Mucosa of descending colon (tissue), 3 donors: ENCODE measurements around the gene LRRC49. TPM values are rescaled to one million over a fixed set of nuclear protein-coding genes. Genes with fewer than 3 reads are reported as not detected.

Experiments
- ATAC-seq: fragments of 200-7000 bp; cut with Tn5 transposase; one replicate; pipeline ENCODE4 v1.9.1; 2020; ENCODE audit warnings: mild to moderate bottlenecking, moderate library complexity
- DNase-seq, 3 donors: peaks; one replicate each; pipeline ENCODE4 v3.0.0-alpha.2; 2020
- H3K36me3 ChIP-seq: fragments of 200-600 bp; one replicate; pipeline ENCODE4 v1.8.0; 2021; ENCODE audit warnings: low read depth, mild to moderate bottlenecking
- H3K4me1 ChIP-seq: fragments of 200-600 bp; one replicate; pipeline ENCODE4 v1.8.0; 2021; ENCODE audit warnings: low read depth, mild to moderate bottlenecking
- H3K4me3 ChIP-seq: fragments of 200-600 bp; one replicate; pipeline ENCODE4 v1.8.0; 2021; ENCODE audit warnings: mild to moderate bottlenecking
- H3K9me3 ChIP-seq: fragments of 200-600 bp; one replicate; pipeline ENCODE4 v1.8.0; 2021; ENCODE audit warnings: mild to moderate bottlenecking
- intact Hi-C, 2 donors: fragments of 100-400 bp; cut with DNase I in 1 of 2; cut with micrococcal nuclease in 1 of 2; formaldehyde crosslinking; loops; one replicate each; pipeline versions ENCODE4 v1.11.0 to v1.11.1; 2022; cut with DNase I, micrococcal nuclease
- total RNA-seq, 3 donors: library from RNA; stranded (reverse); fragmentation: NEBNext Ultra II Directional in 2 of 3; extraction: Animal tissue kit (Norgen Biotek cat#: 25700) in 2 of 3; gene quantifications; one replicate each; pipeline versions ENCODE4 v1.2.1 to v1.2.4, GENCODE V29; 2021 to 2023
- TF ChIP-seq, protein P1 (sequence below): fragments of 200-600 bp; IDR thresholded peaks from one replicate; pipeline ENCODE4 v1.8.0; 2022; ENCODE audit warnings: antibody characterized with exemption, mild to moderate bottlenecking
- donor health status: DM: no; HTN: no; CAD: no; lungs with moderate emphysema.
- donor health status: DM: no; HTN: no; CAD: no.
- donor health status: DM: no; HTN: yes; CAD: no.

LRRC49 gene
- total RNA-seq, 3 donors from 2014 or later = 2.7 to 5.7 (median 4.7) TPM

DNA sequence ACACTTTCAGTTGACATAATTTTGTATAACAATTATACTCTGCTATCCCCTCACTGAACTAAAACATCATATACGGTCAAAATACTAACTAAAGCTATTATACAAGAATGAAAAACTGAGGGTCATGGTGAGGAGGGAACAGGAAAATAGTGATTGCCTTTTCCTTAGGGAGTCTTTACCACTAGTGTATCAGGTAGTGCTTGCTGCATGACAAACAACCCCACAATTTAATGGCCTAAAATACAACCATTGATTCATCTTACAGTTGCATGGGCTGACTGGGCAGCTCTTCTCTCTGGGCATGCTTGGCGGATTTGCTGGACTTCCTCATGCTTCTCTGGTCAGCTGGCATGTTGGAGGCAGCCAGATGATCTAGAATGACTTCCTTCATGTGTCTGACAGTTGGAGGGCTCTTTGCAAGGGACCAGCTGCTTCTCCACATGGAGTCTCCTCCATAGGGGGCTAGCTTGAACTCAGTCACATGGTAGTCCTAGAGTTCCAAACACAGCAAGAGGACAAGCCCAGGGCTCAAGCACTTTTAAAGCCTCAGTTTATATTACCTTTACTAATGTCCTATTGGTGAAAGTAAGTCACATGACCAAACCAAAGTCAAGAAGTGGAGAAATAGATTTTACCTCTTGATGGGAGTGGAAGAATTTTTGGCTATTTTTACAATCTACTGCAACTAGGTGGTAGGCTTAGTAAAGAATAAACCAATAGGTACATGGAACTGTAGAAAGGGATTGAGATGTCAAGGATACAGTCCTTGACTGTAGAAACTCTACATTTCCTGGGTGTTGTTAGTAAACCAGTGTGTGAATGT, 19.2 kb upstream of the LRRC49 start:
- intact Hi-C loops = no loop called here
- DNase-seq (no peak), ATAC-seq (no peak)
- Histone ChIP-seq H3K9me3 (no peaks in the 10 kb centered on the region), H3K4me1 (no peaks in the 10 kb centered on the region), H3K4me3 (no peak overlapping the region), H3K36me3 (no peaks in the 10 kb centered on the region)
- TF ChIP-seq, protein P1, sequence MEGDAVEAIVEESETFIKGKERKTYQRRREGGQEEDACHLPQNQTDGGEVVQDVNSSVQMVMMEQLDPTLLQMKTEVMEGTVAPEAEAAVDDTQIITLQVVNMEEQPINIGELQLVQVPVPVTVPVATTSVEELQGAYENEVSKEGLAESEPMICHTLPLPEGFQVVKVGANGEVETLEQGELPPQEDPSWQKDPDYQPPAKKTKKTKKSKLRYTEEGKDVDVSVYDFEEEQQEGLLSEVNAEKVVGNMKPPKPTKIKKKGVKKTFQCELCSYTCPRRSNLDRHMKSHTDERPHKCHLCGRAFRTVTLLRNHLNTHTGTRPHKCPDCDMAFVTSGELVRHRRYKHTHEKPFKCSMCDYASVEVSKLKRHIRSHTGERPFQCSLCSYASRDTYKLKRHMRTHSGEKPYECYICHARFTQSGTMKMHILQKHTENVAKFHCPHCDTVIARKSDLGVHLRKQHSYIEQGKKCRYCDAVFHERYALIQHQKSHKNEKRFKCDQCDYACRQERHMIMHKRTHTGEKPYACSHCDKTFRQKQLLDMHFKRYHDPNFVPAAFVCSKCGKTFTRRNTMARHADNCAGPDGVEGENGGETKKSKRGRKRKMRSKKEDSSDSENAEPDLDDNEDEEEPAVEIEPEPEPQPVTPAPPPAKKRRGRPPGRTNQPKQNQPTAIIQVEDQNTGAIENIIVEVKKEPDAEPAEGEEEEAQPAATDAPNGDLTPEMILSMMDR = no peak

DNA sequence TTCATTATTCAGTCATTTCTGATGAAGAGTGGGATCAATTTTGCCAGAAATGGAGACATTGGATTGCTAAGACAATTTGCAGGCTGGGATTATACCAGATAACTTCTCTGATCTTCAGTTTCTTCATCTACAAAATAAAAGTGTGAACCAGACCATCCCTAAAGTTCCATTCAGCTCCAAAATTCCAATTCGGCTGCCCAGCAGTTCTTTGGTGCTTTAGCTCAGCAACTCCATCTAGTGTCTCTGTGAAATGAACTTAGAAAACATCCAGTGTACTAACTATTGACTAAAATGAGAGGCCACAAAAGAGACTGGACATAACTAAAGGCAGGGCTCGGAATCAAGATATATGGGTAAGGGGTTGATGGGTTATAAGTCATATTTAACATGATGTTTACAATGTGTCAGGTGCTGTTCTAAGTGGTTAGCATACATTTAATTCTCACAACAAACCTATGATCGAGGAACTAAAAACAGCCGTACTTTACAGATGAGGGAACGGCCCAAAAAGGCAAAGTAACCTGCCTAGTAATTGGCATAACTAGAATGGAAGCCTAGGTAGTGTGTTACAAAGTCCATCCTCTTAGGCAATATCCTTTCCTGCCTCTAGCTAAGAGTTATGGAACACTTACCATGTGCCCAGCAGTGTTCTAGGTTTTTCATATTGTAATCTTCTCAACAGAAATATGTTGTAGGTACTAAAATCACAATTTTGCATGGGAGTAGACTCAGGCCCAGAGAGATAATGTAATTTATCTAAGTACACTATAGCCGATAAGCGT, 17.4 kb upstream of the LRRC49 start:
- TF ChIP-seq, protein P1 = no peak
- Histone ChIP-seq H3K4me3 (no peak overlapping the region), H3K36me3 (no peaks in the 10 kb centered on the region), H3K4me1 (no peaks in the 10 kb centered on the region), H3K9me3 (no peaks in the 10 kb centered on the region)
- intact Hi-C loops = no loop called here
- DNase-seq (no peak), ATAC-seq (no peak)

DNA sequence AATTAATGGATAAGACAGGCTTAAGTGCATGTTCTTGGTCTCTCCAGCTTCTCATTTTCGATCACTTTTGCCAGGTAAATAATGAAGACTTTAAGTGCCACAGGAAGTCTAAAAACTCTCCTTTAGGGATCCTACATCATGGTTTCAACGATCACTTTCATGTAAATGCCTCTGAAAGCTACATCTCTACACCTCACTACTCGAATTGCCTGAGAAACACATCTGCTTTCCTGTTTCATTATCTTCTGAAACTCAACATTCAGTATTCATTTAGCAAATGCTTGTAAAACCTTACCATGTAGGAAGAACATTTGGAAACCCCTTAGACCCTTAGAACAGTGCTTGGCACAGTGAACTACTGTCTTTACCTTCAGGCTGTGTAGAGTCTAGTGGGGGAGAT, 16.6 kb upstream of the LRRC49 start:
- Histone ChIP-seq H3K9me3 (no peaks in the 10 kb centered on the region), H3K4me3 (no peak overlapping the region), H3K4me1 (no peaks in the 10 kb centered on the region), H3K36me3 (no peaks in the 10 kb centered on the region)
- TF ChIP-seq, protein P1 = no peak
- intact Hi-C loops = no loop called here
- ATAC-seq = no peak
- no peak for DNase-seq

DNA sequence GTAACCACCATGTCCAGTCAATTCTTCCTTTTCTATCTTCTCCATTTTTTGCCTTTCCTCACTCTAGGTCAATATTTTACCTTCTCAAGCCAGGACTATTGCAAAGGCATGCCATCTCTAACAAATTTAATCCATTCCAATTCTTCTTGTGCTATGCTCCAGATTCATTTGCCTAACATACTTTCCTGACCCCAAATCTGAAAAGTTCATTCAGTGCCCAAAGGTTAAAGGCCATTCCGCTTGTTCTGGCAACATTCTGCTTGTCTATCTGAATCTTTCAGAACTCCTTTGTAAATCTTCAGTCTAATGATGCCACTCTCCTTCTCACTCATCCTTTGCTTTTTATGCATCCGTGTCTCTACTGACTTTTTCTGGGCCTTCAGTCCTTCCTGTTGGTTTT, 15.9 kb upstream of the LRRC49 start:
- H3K4me1 ChIP-seq = no peaks in the 10 kb centered on the region
- H3K36me3 ChIP-seq = no peaks in the 10 kb centered on the region
- H3K4me3 ChIP-seq = no peak overlapping the region
- no peak for DNase-seq
- no peaks in the 10 kb centered on the region for H3K9me3 ChIP-seq
- intact Hi-C loops = no loop called here
- ATAC-seq = no peak
- TF ChIP-seq, protein P1 = no peak

DNA sequence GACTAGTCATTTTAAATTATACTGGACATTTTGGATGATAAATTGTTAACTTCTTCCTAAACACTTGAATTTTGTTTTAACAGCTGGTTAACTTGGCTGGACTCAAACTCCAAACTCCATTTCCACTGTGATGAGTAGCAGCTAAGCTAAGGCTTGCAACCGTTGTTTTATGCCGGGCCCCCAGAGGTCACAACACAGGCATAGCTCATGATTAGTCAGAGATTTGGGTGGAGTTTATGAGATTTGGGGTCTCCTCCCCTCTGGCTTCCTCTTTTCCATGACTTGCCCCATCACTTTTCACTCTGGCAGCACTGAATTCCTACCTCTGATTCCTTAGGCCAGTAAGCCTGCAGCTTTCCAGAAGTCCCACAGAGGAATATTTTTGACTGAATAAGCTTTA, 13.2 kb upstream of the LRRC49 start:
- no peaks in the 10 kb centered on the region for H3K36me3 ChIP-seq
- ATAC-seq (no peak), DNase-seq (no peak)
- TF ChIP-seq, protein P1 = no peak
- H3K4me3 ChIP-seq = no peak overlapping the region
- intact Hi-C loops = no loop called here
- H3K4me1 ChIP-seq = no peaks in the 10 kb centered on the region
- H3K9me3 ChIP-seq = no peaks in the 10 kb centered on the region
